Kidney capillary endothelial cell (primary cell): ENCODE measurements around the gene GAK.

ENCODE experiments used
- DNase-seq: peaks from one replicate; pipeline ENCODE4 v3.0.0-alpha.2; 2018; ENCODE audit warnings: low spot score

The GAK gene

GRCh38 chr4:848803-849477 is 83.2 kb downstream of the GAK start:
- DNase-seq = peak; percentile 22

- DNase-seq = no peak
These were observed 83.8 kb downstream of the GAK start for GRCh38 chr4:848307-848691.

- no peak for DNase-seq
These were observed 86.3 kb downstream of the GAK start for GRCh38 chr4:845836-846251.

- no peak for DNase-seq
These were observed 86.8 kb downstream of the GAK start for GRCh38 chr4:845233-845835.

GRCh38 chr4:844752-845232 is 87.3 kb downstream of the GAK start:
- no peak for DNase-seq

GRCh38 chr4:839675-840443 is 92.3 kb downstream of the GAK start:
- DNase-seq = no peak

GRCh38 chr4:837772-838171 is 94.3 kb downstream of the GAK start:
- DNase-seq = no peak

GRCh38 chr4:836750-837301 is 95.3 kb downstream of the GAK start:
- DNase-seq = no peak

- DNase-seq = no peak
These were observed 96.1 kb downstream of the GAK start for GRCh38 chr4:836003-836511.

GRCh38 chr4:835148-836002 is 96.7 kb downstream of the GAK start:
- DNase-seq = no peak

GRCh38 chr4:834368-835147 is 97.6 kb downstream of the GAK start:
- DNase-seq = no peak

- DNase-seq = no peak
These were observed 98.3 kb downstream of the GAK start for GRCh38 chr4:833731-834367.

- DNase-seq = no peak
These were observed 99.0 kb downstream of the GAK start for GRCh38 chr4:833156-833555.

- DNase-seq = no peak
These were observed 99.6 kb downstream of the GAK start for GRCh38 chr4:832536-832935.

GRCh38 chr4:832108-832507 is 100.0 kb downstream of the GAK start:
- no peak for DNase-seq

- no peak for DNase-seq
These were observed 100.7 kb downstream of the GAK start for GRCh38 chr4:831483-831805.

GRCh38 chr4:830601-831482 is 101.3 kb downstream of the GAK start:
- no peak for DNase-seq

GRCh38 chr4:829761-830600 is 102.1 kb downstream of the GAK start:
- no peak for DNase-seq

- DNase-seq = no peak
These were observed 102.8 kb downstream of the GAK start for GRCh38 chr4:829291-829690.
